GM23338 (cell line): Measurements from ENCODE around the gene MAP1S.

Source experiments
- CTCF ChIP-seq, 2 experiments: fragments of 200-600 bp in 1 of 2; sonication (generic) in 1 of 2; conservative IDR thresholded peaks; 2 replicates each; pipeline versions ENCODE4 v1.5.1 to v1.6.1; 2016 to 2017; ENCODE audit warnings: antibody characterized with exemption in 2 of 2, low read depth in 2 of 2, mild to moderate bottlenecking in 2 of 2, moderate library complexity in 1 of 2
- ETS1 ChIP-seq: IDR thresholded peaks from 2 replicates; pipeline ENCODE4 v1.6.1; 2016; ENCODE audit warnings: antibody characterized with exemption
- EZH2 ChIP-seq: fragments of 200-600 bp; sonication (generic); IDR thresholded peaks from one replicate; pipeline ENCODE4 v1.8.0; 2017; ENCODE audit warnings: antibody characterized with exemption, mild to moderate bottlenecking, low read depth; ENCODE audit not compliant: unreplicated experiment
- EZH2phosphoT487 ChIP-seq: fragments of 200-600 bp; sonication (generic); IDR thresholded peaks from one replicate; pipeline ENCODE4 v1.8.1; 2018; ENCODE audit warnings: antibody characterized with exemption; ENCODE audit not compliant: unreplicated experiment
- POLR2AphosphoS5 ChIP-seq: IDR thresholded peaks from 2 replicates; pipeline ENCODE4 v1.6.1; 2016; ENCODE audit warnings: antibody characterized with exemption, low read depth
- REST ChIP-seq: IDR thresholded peaks from one replicate; pipeline ENCODE4 v1.6.1; 2018; ENCODE audit warnings: antibody characterized with exemption; ENCODE audit not compliant: unreplicated experiment
- ZNF114 ChIP-seq: fragments of 250-450 bp; sonication (Bioruptor Pico); IDR thresholded peaks from 2 replicates; pipeline ENCODE4 v1.5.0; 2020; ENCODE audit warnings: mild to moderate bottlenecking, moderate library complexity
- ZNF331 ChIP-seq: fragments of 250-450 bp; sonication (Bioruptor Pico); IDR thresholded peaks from 2 replicates; pipeline ENCODE4 v1.5.0; 2020; ENCODE audit warnings: low read depth, mild to moderate bottlenecking, moderate library complexity

GRCh38 chr19:17719730-17720400 is 585 bp downstream of the MAP1S start:
- TF ChIP-seq EZH2 (no peak), CTCF (conservative IDR thresholded peaks at IDR 0.05; ENCODE audit: low read depth in 2 of 2) (no peak), ZNF331 (CRISPR knock-in tag) (no peak), REST (no peak), ETS1 (no peak), POLR2AphosphoS5 (no peak), EZH2phosphoT487 (no peak), ZNF114 (CRISPR knock-in tag) (no peak)
